ENCODE measurements around the gene EMILIN2.

GRCh38 chr18:2908946-2909335 is 62.1 kb downstream of the EMILIN2 start:
- TF ChIP-seq POLR2AphosphoS5 (IDR thresholded peaks at IDR 0.05; ENCODE audit: low read depth, low read length) (no peak), ZNF782 (CRISPR knock-in tag; IDR thresholded peaks at IDR 0.05; ENCODE audit: borderline replicate concordance) (no peak), ZNF121 (CRISPR knock-in tag; IDR thresholded peaks at IDR 0.05) (no peak), ATF1 (CRISPR knock-in tag; IDR thresholded peaks at IDR 0.05) (no peak), JUND (CRISPR knock-in tag; IDR thresholded peaks at IDR 0.05) (no peak), ZNF136 (CRISPR knock-in tag; IDR thresholded peaks at IDR 0.05; ENCODE audit: low read depth) (no peak), NAIF1 (CRISPR knock-in tag; IDR thresholded peaks at IDR 0.05; ENCODE audit: borderline replicate concordance) (no peak), ZSCAN30 (CRISPR knock-in tag; IDR thresholded peaks at IDR 0.05) (no peak), BCL6 (CRISPR knock-in tag; IDR thresholded peaks at IDR 0.05) (no peak)
- TF ChIP-seq, protein P1, sequence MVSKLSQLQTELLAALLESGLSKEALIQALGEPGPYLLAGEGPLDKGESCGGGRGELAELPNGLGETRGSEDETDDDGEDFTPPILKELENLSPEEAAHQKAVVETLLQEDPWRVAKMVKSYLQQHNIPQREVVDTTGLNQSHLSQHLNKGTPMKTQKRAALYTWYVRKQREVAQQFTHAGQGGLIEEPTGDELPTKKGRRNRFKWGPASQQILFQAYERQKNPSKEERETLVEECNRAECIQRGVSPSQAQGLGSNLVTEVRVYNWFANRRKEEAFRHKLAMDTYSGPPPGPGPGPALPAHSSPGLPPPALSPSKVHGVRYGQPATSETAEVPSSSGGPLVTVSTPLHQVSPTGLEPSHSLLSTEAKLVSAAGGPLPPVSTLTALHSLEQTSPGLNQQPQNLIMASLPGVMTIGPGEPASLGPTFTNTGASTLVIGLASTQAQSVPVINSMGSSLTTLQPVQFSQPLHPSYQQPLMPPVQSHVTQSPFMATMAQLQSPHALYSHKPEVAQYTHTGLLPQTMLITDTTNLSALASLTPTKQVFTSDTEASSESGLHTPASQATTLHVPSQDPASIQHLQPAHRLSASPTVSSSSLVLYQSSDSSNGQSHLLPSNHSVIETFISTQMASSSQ (IDR thresholded peaks at IDR 0.05; ENCODE audit: low read depth) = no peak
- TF ChIP-seq, protein P1 (CRISPR knock-in tag; IDR thresholded peaks at IDR 0.05; ENCODE audit: borderline replicate concordance) = no peak
- TF ChIP-seq, protein P2, sequence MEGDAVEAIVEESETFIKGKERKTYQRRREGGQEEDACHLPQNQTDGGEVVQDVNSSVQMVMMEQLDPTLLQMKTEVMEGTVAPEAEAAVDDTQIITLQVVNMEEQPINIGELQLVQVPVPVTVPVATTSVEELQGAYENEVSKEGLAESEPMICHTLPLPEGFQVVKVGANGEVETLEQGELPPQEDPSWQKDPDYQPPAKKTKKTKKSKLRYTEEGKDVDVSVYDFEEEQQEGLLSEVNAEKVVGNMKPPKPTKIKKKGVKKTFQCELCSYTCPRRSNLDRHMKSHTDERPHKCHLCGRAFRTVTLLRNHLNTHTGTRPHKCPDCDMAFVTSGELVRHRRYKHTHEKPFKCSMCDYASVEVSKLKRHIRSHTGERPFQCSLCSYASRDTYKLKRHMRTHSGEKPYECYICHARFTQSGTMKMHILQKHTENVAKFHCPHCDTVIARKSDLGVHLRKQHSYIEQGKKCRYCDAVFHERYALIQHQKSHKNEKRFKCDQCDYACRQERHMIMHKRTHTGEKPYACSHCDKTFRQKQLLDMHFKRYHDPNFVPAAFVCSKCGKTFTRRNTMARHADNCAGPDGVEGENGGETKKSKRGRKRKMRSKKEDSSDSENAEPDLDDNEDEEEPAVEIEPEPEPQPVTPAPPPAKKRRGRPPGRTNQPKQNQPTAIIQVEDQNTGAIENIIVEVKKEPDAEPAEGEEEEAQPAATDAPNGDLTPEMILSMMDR (CRISPR knock-in tag; IDR thresholded peaks at IDR 0.05) = no peak

Measured in HepG2 (cell line).